AG04449 (cell line): Measurements from ENCODE around the gene KIF7.
A peak's percentile ranks its signal among the peaks of the same experiment; 100 is the strongest.

Experiments
- CTCF ChIA-PET: fragments of 350-600 bp; formaldehyde crosslinking; extraction: SDS; loops from one replicate; lab custom pipeline; 2021; ENCODE audit warnings: antibody characterized with exemption; lab: Yijun Ruan, JAX
- POLR2A ChIA-PET: fragments of 400-600, 350-600 bp; formaldehyde crosslinking; extraction: SDS; loops from one replicate; lab custom pipeline; 2020; ENCODE audit warnings: antibody characterized with exemption, inconsistent platforms; lab: Yijun Ruan, JAX
- DNase-seq: peaks from one replicate; pipeline ENCODE4 v3.0.0-alpha.2; 2010; ENCODE audit warnings: low read depth, low spot score
- H3K4me3 ChIP-seq: 2 replicates; pipeline ENCODE4 v1.5.1; 2011; ENCODE audit warnings: low read depth, mild to moderate bottlenecking, control low read depth, low read length
- CTCF ChIP-seq: IDR thresholded peaks from one replicate; pipeline ENCODE4 v1.5.1; 2011; ENCODE audit warnings: mild to moderate bottlenecking, moderate library complexity, low read length, control low read depth, inconsistent platforms; ENCODE audit not compliant: insufficient read depth; ENCODE audit errors: missing control alignments

The KIF7 gene

GRCh38 chr15:89660556-89660955 lies 5.3 kb upstream of the KIF7 start:
- H3K4me3 ChIP-seq = no peak overlapping the region
- ChIA-PET POLR2A (interaction anchor here (0.6 kb wide), 1 partner anchor 537 kb away, joined by 4 read pairs; no protein-coding TSS in a partner anchor), CTCF (interaction anchor here (1.4 kb wide), 2 partner anchors 10 to 80 kb away, joined by 3 to 4 read pairs; no protein-coding TSS in a partner anchor)
- TF ChIP-seq CTCF = no peak
- no peak for DNase-seq

- POLR2A ChIA-PET = interaction anchor here (0.6 kb wide), 1 partner anchor 217 kb away, joined by 5 read pairs; no protein-coding TSS in a partner anchor
- DNase-seq = no peak
- CTCF ChIA-PET = interaction anchor here (0.7 to 3.7 kb wide), 4 partner anchors 10 to 16 kb away, joined by 3 to 37 read pairs (median 5); no protein-coding TSS in a partner anchor
- no peak overlapping the region for H3K4me3 ChIP-seq
- TF ChIP-seq CTCF = no peak
Measured at GRCh38 chr15:89659295-89659694, 4.0 kb upstream of the KIF7 start.

GRCh38 chr15:89657686-89658200 lies 2.5 kb upstream of the KIF7 start:
- DNase-seq = no peak
- ChIA-PET CTCF (interaction anchor here (1.6 to 3.7 kb wide), 3 partner anchors 8 to 13 kb away, joined by 3 to 37 read pairs (median 7); no protein-coding TSS in a partner anchor), POLR2A (no interaction called here)
- no peak for TF ChIP-seq CTCF
- H3K4me3 ChIP-seq = no peak overlapping the region

GRCh38 chr15:89656116-89656815 lies 999 bp upstream of the KIF7 start:
- DNase-seq = no peak
- H3K4me3 ChIP-seq = no peak overlapping the region
- TF ChIP-seq CTCF = no peak
- ChIA-PET POLR2A (no interaction called here), CTCF (interaction anchor here (0.9 to 3.7 kb wide), 2 partner anchors 9 to 13 kb away, joined by 3 to 37 read pairs; no protein-coding TSS in a partner anchor)

GRCh38 chr15:89654301-89654761 lies 936 bp downstream of the KIF7 start:
- DNase-seq = no peak
- POLR2A ChIA-PET = interaction anchor here (1.1 kb wide), 1 partner anchor 24 kb away, joined by 3 read pairs; no protein-coding TSS in a partner anchor
- CTCF ChIA-PET = interaction anchor here (1.2 to 1.6 kb wide), 2 partner anchors 8 to 26 kb away, joined by 3 to 6 read pairs; no protein-coding TSS in a partner anchor

More at GRCh38 chr15:89654301-89654761, 936 bp downstream of the KIF7 start:
- H3K4me3 ChIP-seq = peak overlapping the region; percentile 78
- TF ChIP-seq CTCF = no peak
